Fibroblast of skin of back (primary cell): ENCODE data around the gene NLRC5.
A peak's percentile ranks its signal among the peaks of the same experiment; 100 is the strongest.

ENCODE experiments used
- DNase-seq: peaks from one replicate; pipeline ENCODE4 v3.0.0-alpha.2; 2013

NLRC5 gene

GRCh38 chr16:57072616-57073275, 83.4 kb downstream of the NLRC5 start:
- no peak for DNase-seq

GRCh38 chr16:57077714-57078113, 88.4 kb downstream of the NLRC5 start:
- DNase-seq, result no peak

- no peak for DNase-seq
These were observed 92.4 kb downstream of the NLRC5 start for GRCh38 chr16:57081744-57082143.

- no peak for DNase-seq
These were observed 93.3 kb downstream of the NLRC5 start for GRCh38 chr16:57082664-57083063.

GRCh38 chr16:57083485-57084126, 94.2 kb downstream of the NLRC5 start:
- no peak for DNase-seq

GRCh38 chr16:57084257-57084770, 95.0 kb downstream of the NLRC5 start:
- peak; percentile 71 for DNase-seq

- DNase-seq, result no peak
These were observed 95.6 kb downstream of the NLRC5 start for GRCh38 chr16:57084996-57085395.

- DNase-seq, result no peak
These were observed 97.6 kb downstream of the NLRC5 start for GRCh38 chr16:57087003-57087402.

- DNase-seq, result no peak
These were observed 100.0 kb downstream of the NLRC5 start for GRCh38 chr16:57089406-57089805.

- DNase-seq, result peak; percentile 62
These were observed 102.0 kb downstream of the NLRC5 start for GRCh38 chr16:57091200-57091974.

GRCh38 chr16:57091975-57092785, 102.8 kb downstream of the NLRC5 start, which contains the start of gene CPNE2:
Gene CPNE2, plus strand, starts transcription at chr16:57092583. Its CDS starts 18,160 bp downstream, at chr16:57110743.
- peak; percentile 68 for DNase-seq

- DNase-seq, result peak; percentile 33
These were observed 103.5 kb downstream of the NLRC5 start for GRCh38 chr16:57092786-57093411.

GRCh38 chr16:57093666-57094564, 104.6 kb downstream of the NLRC5 start:
- DNase-seq, result no peak

- no peak for DNase-seq
These were observed 105.6 kb downstream of the NLRC5 start for GRCh38 chr16:57094911-57095310.

GRCh38 chr16:57096192-57096591, 106.8 kb downstream of the NLRC5 start:
- no peak for DNase-seq

GRCh38 chr16:57096793-57097192, 107.4 kb downstream of the NLRC5 start:
- no peak for DNase-seq

GRCh38 chr16:57098188-57098841, 109.0 kb downstream of the NLRC5 start:
- no peak for DNase-seq

- peak; percentile 60 for DNase-seq
These were observed 110.6 kb downstream of the NLRC5 start for GRCh38 chr16:57099965-57100364.

GRCh38 chr16:57100445-57100844, 111.1 kb downstream of the NLRC5 start:
- DNase-seq, result no peak
